H1 (cell line): ENCODE results near the gene EVA1C. TPM values are rescaled to one million over a fixed set of nuclear protein-coding genes. Genes with fewer than 3 reads are reported as not detected.

Source experiments
- CTCF ChIA-PET: fragments of 300-600 bp; sonication (Branson Sonifier 250); formaldehyde crosslinking; loops from one replicate; lab custom pipeline; 2021; ENCODE audit not compliant: partially characterized antibody; lab: Charles Lee
- POLR2A ChIA-PET: fragments of 300-600 bp; sonication (Branson Sonifier 250); formaldehyde crosslinking; loops from one replicate; lab custom pipeline; 2021; ENCODE audit warnings: inconsistent platforms; ENCODE audit not compliant: partially characterized antibody; lab: Charles Lee
- DNase-seq, 2 experiments: peaks; one replicate each; pipeline versions ENCODE4 v3.0.0 to v3.0.0-alpha.2; 2010 to 2022; ENCODE audit warnings: low spot score in 2 of 2, low read depth in 1 of 2, mixed read lengths in 1 of 2
- FAIRE-seq: peaks from 2 replicates; lab custom pipeline; 2011; peaks lifted over from hg19 to GRCh38; lab: Jason Lieb, UNC
- H2AFZ ChIP-seq: 2 replicates; pipeline ENCODE4 v1.8.1; 2012; ENCODE audit warnings: low read length, inconsistent platforms
- H2AK5ac ChIP-seq: 2 replicates; pipeline ENCODE4 v1.6.1; 2013; ENCODE audit warnings: low read depth, low read length
- H2BK120ac ChIP-seq: replicated peaks from 2 replicates; pipeline ENCODE3; 2013; ENCODE audit warnings: low read depth, low read length, inconsistent platforms
- H2BK12ac ChIP-seq: 2 replicates; pipeline ENCODE4 v1.6.1; 2013; ENCODE audit warnings: low read depth, low read length
- H2BK15ac ChIP-seq: 2 replicates; pipeline ENCODE4 v1.6.1; 2013; ENCODE audit warnings: low read length
- H2BK20ac ChIP-seq: 2 replicates; pipeline ENCODE4 v1.6.1; 2013; ENCODE audit warnings: low read length
- H2BK5ac ChIP-seq: 2 replicates; pipeline ENCODE4 v1.6.1; 2013; ENCODE audit warnings: low read depth, low read length
- H3K14ac ChIP-seq: 2 replicates; pipeline ENCODE4 v1.6.1; 2013; ENCODE audit warnings: inconsistent platforms; ENCODE audit not compliant: insufficient read length
- H3K18ac ChIP-seq: 2 replicates; pipeline ENCODE4 v1.6.1; 2013; ENCODE audit warnings: low read length; ENCODE audit errors: extremely low read depth
- H3K23ac ChIP-seq: 2 replicates; pipeline ENCODE4 v1.6.1; 2013; ENCODE audit warnings: inconsistent platforms; ENCODE audit not compliant: insufficient read length
- H3K23me2 ChIP-seq: 2 replicates; pipeline ENCODE4 v1.6.1; 2013; ENCODE audit warnings: low read depth, low read length
- H3K27ac ChIP-seq: 2 replicates; pipeline ENCODE4 v1.6.1; 2011; ENCODE audit warnings: low read depth, low read length, inconsistent platforms
- H3K27me3 ChIP-seq, 4 experiments: replicated peaks in 1 of 4; 1 replicate in 1 of 4; 2 replicates in 3 of 4; pipeline versions ENCODE4 v1.6.1 to v1.8.1; 2011 to 2013; ENCODE audit warnings: low read length in 3 of 4, mild to moderate bottlenecking in 3 of 4, inconsistent platforms in 2 of 4, mixed read lengths in 2 of 4, moderate library complexity in 1 of 4; ENCODE audit not compliant: control insufficient read depth in 3 of 4, insufficient read depth in 3 of 4; ENCODE audit errors: extremely low read depth in 1 of 4
- H3K36me3 ChIP-seq, 4 experiments: 2 replicates each; pipeline versions ENCODE4 v1.6.1 to v1.8.1; 2011 to 2013; ENCODE audit warnings: mild to moderate bottlenecking in 4 of 4, low read length in 3 of 4, moderate library complexity in 2 of 4, control low read depth in 1 of 4, inconsistent platforms in 1 of 4; ENCODE audit not compliant: insufficient read depth in 4 of 4, control insufficient read depth in 2 of 4
- H3K4ac ChIP-seq: replicated peaks from 2 replicates; pipeline ENCODE3; 2013; ENCODE audit warnings: low read length, low read depth, mixed read lengths, inconsistent platforms; ENCODE audit not compliant: insufficient read length
- H3K4me1 ChIP-seq, 4 experiments: replicated peaks in 1 of 4; 1 replicate in 1 of 4; 2 replicates in 3 of 4; pipeline versions ENCODE4 v1.6.1 to v1.8.1; 2011 to 2013; ENCODE audit warnings: low read length in 3 of 4, inconsistent platforms in 2 of 4, mixed read lengths in 1 of 4; ENCODE audit not compliant: insufficient read depth in 4 of 4, control insufficient read depth in 3 of 4
- H3K4me2 ChIP-seq, 2 experiments: 2 replicates each; pipeline versions ENCODE4 v1.6.1 to v1.8.1; 2011 to 2013; ENCODE audit warnings: low read depth in 2 of 2, low read length in 2 of 2, control low read depth in 1 of 2, inconsistent platforms in 1 of 2, mild to moderate bottlenecking in 1 of 2; ENCODE audit not compliant: insufficient read depth in 1 of 2
- H3K4me3 ChIP-seq, 4 experiments: fragments of 200-600, 300-600 bp in 1 of 4; sonication (generic), shearing (Covaris generic), sonication (Bioruptor Twin) in 1 of 4; 2 replicates each; pipeline versions ENCODE4 v1.5.1 to v1.8.1; 2011 to 2016; ENCODE audit warnings: low read length in 4 of 4, low read depth in 3 of 4, control low read depth in 2 of 4, inconsistent platforms in 2 of 4, mild to moderate bottlenecking in 2 of 4, mixed read lengths in 1 of 4, moderate library complexity in 1 of 4; ENCODE audit not compliant: insufficient read depth in 2 of 4; ENCODE audit errors: extremely low read depth in 1 of 4
- H3K56ac ChIP-seq: replicated peaks from 2 replicates; pipeline ENCODE3; 2013; ENCODE audit warnings: low read depth, mild to moderate bottlenecking, mixed read lengths, low read length, inconsistent platforms; ENCODE audit not compliant: insufficient read length
- H3K79me1 ChIP-seq: 2 replicates; pipeline ENCODE4 v1.6.1; 2013; ENCODE audit warnings: low read depth, low read length, control low read depth
- H3K79me2 ChIP-seq, 2 experiments: 2 replicates each; pipeline versions ENCODE4 v1.6.1 to v1.8.1; 2012 to 2013; ENCODE audit warnings: low read length in 2 of 2, mild to moderate bottlenecking in 2 of 2, inconsistent platforms in 1 of 2; ENCODE audit not compliant: insufficient read depth in 2 of 2, control insufficient read depth in 1 of 2
- H3K9ac ChIP-seq, 4 experiments: replicated peaks in 1 of 4; 1 replicate in 1 of 4; 2 replicates in 3 of 4; pipeline versions ENCODE4 v1.6.1 to v1.8.1; 2011 to 2013; ENCODE audit warnings: low read depth in 3 of 4, low read length in 3 of 4, control low read depth in 2 of 4, mild to moderate bottlenecking in 2 of 4, moderate library complexity in 2 of 4, inconsistent platforms in 1 of 4; ENCODE audit errors: extremely low read depth in 1 of 4
- H3K9me3 ChIP-seq, 2 experiments: 2 replicates each; pipeline versions ENCODE4 v1.6.1 to v1.8.1; 2012 to 2013; ENCODE audit warnings: mild to moderate bottlenecking in 2 of 2, moderate library complexity in 2 of 2, control low read depth in 1 of 2, inconsistent platforms in 1 of 2, low read depth in 1 of 2, low read length in 1 of 2, mixed read lengths in 1 of 2; ENCODE audit not compliant: insufficient read depth in 2 of 2
- H4K20me1 ChIP-seq, 2 experiments: replicated peaks in 1 of 2; 2 replicates each; pipeline versions ENCODE3 to v1.8.1; 2011 to 2013; ENCODE audit warnings: inconsistent platforms in 2 of 2, low read length in 2 of 2, mild to moderate bottlenecking in 1 of 2; ENCODE audit not compliant: insufficient read depth in 2 of 2, control insufficient read depth in 1 of 2
- H4K5ac ChIP-seq: 2 replicates; pipeline ENCODE4 v1.6.1; 2013; ENCODE audit warnings: low read length, low read depth, mixed read lengths, inconsistent platforms; ENCODE audit not compliant: insufficient read length
- H4K8ac ChIP-seq: 2 replicates; pipeline ENCODE4 v1.8.0; 2013; ENCODE audit warnings: mild to moderate bottlenecking, moderate library complexity, low read length, inconsistent platforms; ENCODE audit not compliant: insufficient read depth; ENCODE audit errors: extremely low read depth
- H4K91ac ChIP-seq: replicated peaks from 2 replicates; pipeline ENCODE3; 2013; ENCODE audit warnings: low read length, mixed read lengths, inconsistent platforms; ENCODE audit not compliant: insufficient read length
- BCL11A ChIP-seq, 2 experiments: IDR thresholded peaks; one replicate each; pipeline ENCODE4 v1.6.1; 2011; ENCODE audit warnings: low read depth in 2 of 2, low read length in 2 of 2, mild to moderate bottlenecking in 2 of 2
- CEBPB ChIP-seq: IDR thresholded peaks from 2 replicates; pipeline ENCODE4 v1.6.1; 2012; ENCODE audit warnings: low read depth, low read length
- CHD2 ChIP-seq: IDR thresholded peaks from 2 replicates; pipeline ENCODE4 v1.6.1; 2012; ENCODE audit warnings: low read length, improper control_type of control experiment
- CREB1 ChIP-seq: IDR thresholded peaks from 2 replicates; pipeline ENCODE4 v1.6.1; 2012; ENCODE audit warnings: inconsistent platforms
- CTBP2 ChIP-seq: IDR thresholded peaks from 2 replicates; pipeline ENCODE4 v1.7.0; 2011; ENCODE audit warnings: borderline replicate concordance, mild to moderate bottlenecking, moderate library complexity, mixed read lengths, low read length; ENCODE audit not compliant: insufficient read depth, insufficient read length
- EGR1 ChIP-seq: IDR thresholded peaks from 2 replicates; pipeline ENCODE4 v1.6.1; 2011; ENCODE audit warnings: low read depth, low read length, borderline replicate concordance
- EP300 ChIP-seq, 2 experiments: IDR thresholded peaks; 1 replicate in 1 of 2; 2 replicates in 1 of 2; pipeline ENCODE4 v1.6.1; 2011 to 2012; ENCODE audit warnings: low read depth in 2 of 2, low read length in 2 of 2, mild to moderate bottlenecking in 2 of 2, borderline replicate concordance in 1 of 2, inconsistent platforms in 1 of 2, moderate library complexity in 1 of 2
- EZH2 ChIP-seq: fragments of 200-600 bp; sonication (generic); IDR thresholded peaks from 2 replicates; pipeline ENCODE4 v1.7.1; 2012; ENCODE audit warnings: low read depth, mild to moderate bottlenecking, moderate library complexity, low read length, inconsistent platforms; ENCODE audit not compliant: severe bottlenecking
- GABPA ChIP-seq: IDR thresholded peaks from 2 replicates; pipeline ENCODE4 v1.6.1; 2011; ENCODE audit warnings: mild to moderate bottlenecking, low read length, moderate library complexity, borderline replicate concordance; ENCODE audit not compliant: insufficient read depth
- GTF2F1 ChIP-seq: IDR thresholded peaks from 2 replicates; pipeline ENCODE4 v1.6.1; 2012; ENCODE audit warnings: low read depth, low read length, improper control_type of control experiment, borderline replicate concordance
- MAFK ChIP-seq: IDR thresholded peaks from 2 replicates; pipeline ENCODE4 v1.6.1; 2012; ENCODE audit warnings: low read depth, mild to moderate bottlenecking, improper control_type of control experiment, low read length
- YY1 ChIP-seq: IDR thresholded peaks from 2 replicates; pipeline ENCODE4 v1.6.1; 2011; ENCODE audit warnings: low read depth, mild to moderate bottlenecking, low read length
- WGBS, 2 experiments: shearing (Covaris generic) in 1 of 2; methylation state at CpG; one replicate each; pipeline versions ENCODE4 v1.1.6 to v1.1.7; 2013 to 2015; ENCODE audit warnings: low lambda C conversion rate in 2 of 2, mixed read lengths in 2 of 2, inconsistent platforms in 1 of 2, low coverage in 1 of 2, missing lambda C conversion rate in 1 of 2; ENCODE audit not compliant: insufficient replicate concordance in 2 of 2, insufficient coverage in 1 of 2, insufficient read length in 1 of 2; ENCODE audit errors: extremely low coverage in 1 of 2, missing lambda C conversion rate in 1 of 2; 5-methylcytosine and 5-hydroxymethylcytosine counted together
- polyA plus RNA-seq, 7 experiments: library from polyadenylated mRNA; depleted of rRNA in 3 of 7; stranded (reverse) in 5 of 7; unstranded in 2 of 7; fragments of >200 nt in 5 of 7; fragments of 200-250 nt in 2 of 7; gene quantifications; 1 replicate in 5 of 7; 2 replicates in 1 of 7; 4 replicates in 1 of 7; pipeline versions ENCODE4 v1.2.1 to v1.2.3, GENCODE V29; 2011 to 2013; ENCODE audit warnings: missing spikeins in 2 of 7, mixed read lengths in 2 of 7
- total RNA-seq: library from RNA; stranded (reverse); fragmentation: NEBNext Ultra II Directional; extraction: Animal tissue kit (Norgen Biotek cat#: 25700); gene quantifications from 2 replicates; pipeline ENCODE4 v1.2.1, GENCODE V29; 2021
- TF ChIP-seq, protein P1 (sequence below): IDR thresholded peaks from 2 replicates; pipeline ENCODE4 v1.6.1; 2012; ENCODE audit warnings: inconsistent platforms
- TF ChIP-seq, protein P2 (sequence below): IDR thresholded peaks from 2 replicates; pipeline ENCODE4 v1.6.1; 2012; ENCODE audit warnings: inconsistent platforms

EVA1C gene
- total and polyA plus RNA-seq, 2 of the 8 experiments (the other 6 are each of a cell fraction or from before 2014, with no cell fraction given): 2.6 to 3.6 TPM

- no peaks in the 10 kb centered on the region for H3K27me3 ChIP-seq
- H3K27ac ChIP-seq: no peak overlapping the region
- no peak for DNase-seq
- no peak overlapping the region for H2BK5ac ChIP-seq
- H2BK12ac ChIP-seq: no peak overlapping the region
- H2AFZ ChIP-seq: no peak overlapping the region
- no peak overlapping the region for H2BK15ac ChIP-seq
- no peak overlapping the region for H3K56ac ChIP-seq
- no peak overlapping the region for H3K23ac ChIP-seq
- POLR2A ChIA-PET: no interaction called here
- H3K18ac ChIP-seq: no peak overlapping the region
- no peak overlapping the region for H3K14ac ChIP-seq
- 90% methylated on average over 5 of the region's 5 CpGs; no CpG with 5 or more reads in 1 of the 2 experiments for WGBS, 2 experiments
- H3K4me1 ChIP-seq: 0 out of 7 replicates have a peak, but pooled peaks cover 0 to 3% (median 0%) of the 10 kb centered on the region in 4 experiments
- no peak overlapping the region for H4K91ac ChIP-seq
- no peak overlapping the region for H4K8ac ChIP-seq
- no peak overlapping the region for H4K5ac ChIP-seq
- H2AK5ac ChIP-seq: no peak overlapping the region
- H3K79me2 ChIP-seq: no peaks in the 10 kb centered on the region
- CTCF ChIA-PET: interaction anchor here (0.6 to 2.1 kb wide), 5 partner anchors 36 to 145 kb away, joined by 3 to 6 read pairs (median 4); no protein-coding TSS in a partner anchor
- no peak overlapping the region for H3K9ac ChIP-seq
- no peaks in the 10 kb centered on the region for H3K79me1 ChIP-seq
- no peaks in the 10 kb centered on the region for H4K20me1 ChIP-seq
- H3K4me2 ChIP-seq: no peak overlapping the region
- H3K23me2 ChIP-seq: no peaks in the 10 kb centered on the region
- no peaks in the 10 kb centered on the region for H3K36me3 ChIP-seq
- H3K9me3 ChIP-seq: peaks cover 0 to 2% of the 10 kb centered on the region in 2 experiments; a peak in 1 of 4 replicates
- H2BK120ac ChIP-seq: no peak overlapping the region
- no peak overlapping the region for H2BK20ac ChIP-seq
- no peak overlapping the region for H3K4ac ChIP-seq
- no peak overlapping the region for H3K4me3 ChIP-seq
- FAIRE-seq: no peak
- TF ChIP-seq GABPA (no peak), GTF2F1 (no peak), YY1 (no peak), BCL11A (IDR thresholded peaks at IDR 0.05; ENCODE audit: low read depth in 2 of 2, low read length in 2 of 2) (no peak), EGR1 (no peak), CTBP2 (no peak), MAFK (no peak), EP300 (IDR thresholded peaks at IDR 0.05; ENCODE audit: borderline replicate concordance in 1 of 2, low read depth in 2 of 2, low read length in 2 of 2) (no peak), CHD2 (no peak), CREB1 (no peak), CEBPB (no peak), EZH2 (no peak)
- TF ChIP-seq, protein P1, sequence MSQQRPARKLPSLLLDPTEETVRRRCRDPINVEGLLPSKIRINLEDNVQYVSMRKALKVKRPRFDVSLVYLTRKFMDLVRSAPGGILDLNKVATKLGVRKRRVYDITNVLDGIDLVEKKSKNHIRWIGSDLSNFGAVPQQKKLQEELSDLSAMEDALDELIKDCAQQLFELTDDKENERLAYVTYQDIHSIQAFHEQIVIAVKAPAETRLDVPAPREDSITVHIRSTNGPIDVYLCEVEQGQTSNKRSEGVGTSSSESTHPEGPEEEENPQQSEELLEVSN: no peak
- TF ChIP-seq, protein P2, sequence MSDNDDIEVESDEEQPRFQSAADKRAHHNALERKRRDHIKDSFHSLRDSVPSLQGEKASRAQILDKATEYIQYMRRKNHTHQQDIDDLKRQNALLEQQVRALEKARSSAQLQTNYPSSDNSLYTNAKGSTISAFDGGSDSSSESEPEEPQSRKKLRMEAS: no peak
These were observed 43.0 kb downstream of the EVA1C start for GRCh38 chr21:32455548-32455947.
